RWPE1 (cell line): Measurements from ENCODE around the gene TMEM184A.

Source experiments
- CTCF ChIA-PET: fragments of 350-600 bp; sonication (Branson Sonifier 250); formaldehyde crosslinking; extraction: SDS; loops from one replicate; lab custom pipeline; 2021; lab: Yijun Ruan, JAX
- POLR2A ChIA-PET: fragments of 400-600 bp; formaldehyde crosslinking; extraction: SDS; loops from one replicate; lab custom pipeline; 2020; ENCODE audit warnings: antibody characterized with exemption; ENCODE audit not compliant: low non-redundant PET; lab: Yijun Ruan, JAX
- DNase-seq: peaks from one replicate; pipeline ENCODE4 v3.0.0; 2012; ENCODE audit warnings: low spot score
- H3K27ac ChIP-seq: fragments of 450-650 bp; 2 replicates; pipeline ENCODE4 v1.5.1; 2017
- TF ChIP-seq, protein P1 (sequence below): fragments of 450-650 bp; conservative IDR thresholded peaks from 2 replicates; pipeline ENCODE4 v1.5.1; 2017; ENCODE audit warnings: low read depth, mild to moderate bottlenecking

Gene TMEM184A

DNA sequence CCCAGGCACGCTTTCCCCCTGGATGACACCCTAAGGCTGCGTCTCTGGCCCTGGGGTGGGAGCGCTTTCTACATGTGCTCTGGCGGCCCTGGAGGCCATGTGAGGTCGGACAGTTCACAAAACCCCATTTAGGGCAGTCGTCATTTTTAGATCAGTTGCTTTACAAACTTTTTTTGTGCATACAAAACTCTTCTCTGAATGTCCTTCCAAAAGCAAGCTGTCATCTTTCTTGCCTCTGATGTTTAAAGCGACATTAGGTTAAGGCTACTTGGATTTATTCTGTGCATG, 19.6 kb downstream of the TMEM184A start:
- no peak for DNase-seq
- POLR2A ChIA-PET, result no interaction called here
- CTCF ChIA-PET, result interaction anchor here (0.6 to 2.1 kb wide), 3 partner anchors 12 to 32 kb away, joined by 3 to 11 read pairs (median 4); partner anchors contain the start of genes INTS1 and TMEM184A
- H3K27ac ChIP-seq, result peak overlapping the region; percentile 99
- TF ChIP-seq, protein P1, sequence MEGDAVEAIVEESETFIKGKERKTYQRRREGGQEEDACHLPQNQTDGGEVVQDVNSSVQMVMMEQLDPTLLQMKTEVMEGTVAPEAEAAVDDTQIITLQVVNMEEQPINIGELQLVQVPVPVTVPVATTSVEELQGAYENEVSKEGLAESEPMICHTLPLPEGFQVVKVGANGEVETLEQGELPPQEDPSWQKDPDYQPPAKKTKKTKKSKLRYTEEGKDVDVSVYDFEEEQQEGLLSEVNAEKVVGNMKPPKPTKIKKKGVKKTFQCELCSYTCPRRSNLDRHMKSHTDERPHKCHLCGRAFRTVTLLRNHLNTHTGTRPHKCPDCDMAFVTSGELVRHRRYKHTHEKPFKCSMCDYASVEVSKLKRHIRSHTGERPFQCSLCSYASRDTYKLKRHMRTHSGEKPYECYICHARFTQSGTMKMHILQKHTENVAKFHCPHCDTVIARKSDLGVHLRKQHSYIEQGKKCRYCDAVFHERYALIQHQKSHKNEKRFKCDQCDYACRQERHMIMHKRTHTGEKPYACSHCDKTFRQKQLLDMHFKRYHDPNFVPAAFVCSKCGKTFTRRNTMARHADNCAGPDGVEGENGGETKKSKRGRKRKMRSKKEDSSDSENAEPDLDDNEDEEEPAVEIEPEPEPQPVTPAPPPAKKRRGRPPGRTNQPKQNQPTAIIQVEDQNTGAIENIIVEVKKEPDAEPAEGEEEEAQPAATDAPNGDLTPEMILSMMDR, result no peak

DNA sequence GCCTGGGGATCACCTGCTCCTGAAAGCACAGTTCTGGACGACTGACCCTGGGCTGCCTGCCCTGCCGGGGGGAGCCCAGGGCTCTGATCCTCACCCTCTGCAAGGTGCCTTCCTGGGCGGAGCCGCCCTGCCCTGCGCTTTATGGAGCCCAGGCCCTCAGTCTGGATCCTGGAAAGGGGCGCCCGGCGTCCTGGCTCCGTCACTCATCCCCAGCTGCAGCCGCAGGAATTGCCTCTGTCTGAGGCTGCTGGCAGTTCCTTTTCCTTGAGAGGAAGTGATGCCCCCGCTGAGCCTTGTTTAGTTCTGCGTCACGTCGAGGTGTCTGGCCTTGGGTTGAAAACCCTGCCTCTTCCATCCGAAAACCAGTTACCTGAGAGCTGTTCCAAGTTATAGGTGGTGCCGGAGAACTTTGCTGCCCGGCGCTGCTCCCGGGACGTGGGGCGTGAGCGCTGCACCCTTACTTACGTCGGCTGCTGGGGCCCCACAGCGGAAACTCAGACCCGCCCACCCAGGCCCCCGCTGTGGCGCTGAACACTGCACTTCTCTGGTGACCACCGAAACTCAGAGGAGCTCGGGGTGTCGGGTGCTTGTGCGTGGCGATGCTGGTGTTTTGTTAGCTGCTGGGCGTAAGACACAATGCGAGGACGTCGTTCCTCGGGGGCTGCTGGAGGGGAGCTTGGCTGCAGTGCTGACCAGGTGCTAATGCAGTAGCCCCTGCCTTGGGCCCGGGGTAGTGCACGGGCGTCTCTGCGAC, 20.1 kb downstream of the TMEM184A start:
- peak overlapping the region; percentile 99 for H3K27ac ChIP-seq
- ChIA-PET POLR2A (no interaction called here), CTCF (interaction anchor here (0.6 kb wide), 1 partner anchor 31 kb away, joined by 4 read pairs; the partner anchor contains the start of gene INTS1)
- no peak for DNase-seq
- TF ChIP-seq, protein P1, result no peak

DNA sequence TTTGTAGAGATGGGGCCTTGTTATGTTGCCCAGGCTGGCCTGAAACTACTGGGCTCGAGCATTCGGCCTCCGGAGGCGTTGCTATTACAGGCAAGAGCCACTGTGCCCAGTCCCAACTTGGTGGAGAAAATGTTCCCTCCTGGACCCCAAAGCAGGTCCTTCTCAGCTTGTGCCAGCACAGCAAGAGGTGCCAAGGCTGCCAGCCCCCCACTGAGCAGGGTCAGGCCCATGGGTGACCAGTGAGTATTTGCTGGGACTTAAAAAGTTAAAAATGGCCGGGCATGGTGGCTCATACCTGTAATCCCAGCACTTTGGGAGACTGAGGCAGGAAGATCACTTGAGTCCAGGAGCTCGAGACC, 20.9 kb downstream of the TMEM184A start:
- no peak for DNase-seq
- POLR2A ChIA-PET, result no interaction called here
- H3K27ac ChIP-seq, result peak overlapping the region; percentile 99
- CTCF ChIA-PET, result interaction anchor here (1.4 kb wide), 1 partner anchor 21 kb away, joined by 5 read pairs; the partner anchor contains the start of gene TMEM184A
- TF ChIP-seq, protein P1, result no peak

DNA sequence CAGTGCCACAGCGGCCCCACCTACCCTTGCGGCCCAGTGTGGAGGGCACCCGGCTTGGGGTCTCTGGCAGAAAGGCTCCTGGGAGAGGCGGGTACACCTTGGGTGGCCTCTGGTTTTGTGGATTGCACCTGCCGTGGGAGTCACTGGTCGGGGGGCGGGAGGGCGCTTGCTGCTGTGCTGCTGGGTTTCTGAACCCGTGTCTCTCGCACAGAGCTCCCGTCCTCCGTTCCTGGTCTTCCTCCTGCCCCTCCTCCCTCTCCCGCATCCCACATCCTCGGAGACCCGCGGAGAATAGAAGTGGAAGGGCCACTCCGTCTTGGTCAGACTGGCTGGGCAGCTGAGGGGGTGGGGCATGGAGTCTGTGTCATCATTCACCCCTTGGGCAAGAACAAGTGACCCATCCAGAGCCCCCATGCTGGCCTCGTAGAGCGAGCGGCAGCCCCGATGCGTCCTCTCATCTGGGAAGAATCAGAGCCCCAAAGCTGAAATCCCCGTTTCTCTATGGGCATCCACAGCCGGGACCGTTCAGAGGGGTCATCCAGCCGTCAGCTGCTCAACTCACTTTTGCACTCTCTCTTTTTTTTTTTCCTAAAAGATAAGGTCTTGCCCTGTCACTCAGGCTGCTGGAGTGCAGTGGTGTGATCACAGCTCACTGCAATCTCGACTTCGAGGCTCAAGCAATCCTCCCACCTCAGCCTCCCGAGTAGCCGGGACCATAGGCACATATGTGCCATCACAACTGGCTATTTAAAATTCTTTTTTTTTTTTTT, 21.5 kb downstream of the TMEM184A start:
- POLR2A ChIA-PET, result interaction anchor here (0.6 kb wide), 1 partner anchor 31 kb away, joined by 3 read pairs; no protein-coding TSS in a partner anchor
- DNase-seq, result no peak
- H3K27ac ChIP-seq, result peak overlapping the region; percentile 99
- CTCF ChIA-PET, result interaction anchor here (1.4 kb wide), 1 partner anchor 21 kb away, joined by 5 read pairs; the partner anchor contains the start of gene TMEM184A
- TF ChIP-seq, protein P1, result no peak

DNA sequence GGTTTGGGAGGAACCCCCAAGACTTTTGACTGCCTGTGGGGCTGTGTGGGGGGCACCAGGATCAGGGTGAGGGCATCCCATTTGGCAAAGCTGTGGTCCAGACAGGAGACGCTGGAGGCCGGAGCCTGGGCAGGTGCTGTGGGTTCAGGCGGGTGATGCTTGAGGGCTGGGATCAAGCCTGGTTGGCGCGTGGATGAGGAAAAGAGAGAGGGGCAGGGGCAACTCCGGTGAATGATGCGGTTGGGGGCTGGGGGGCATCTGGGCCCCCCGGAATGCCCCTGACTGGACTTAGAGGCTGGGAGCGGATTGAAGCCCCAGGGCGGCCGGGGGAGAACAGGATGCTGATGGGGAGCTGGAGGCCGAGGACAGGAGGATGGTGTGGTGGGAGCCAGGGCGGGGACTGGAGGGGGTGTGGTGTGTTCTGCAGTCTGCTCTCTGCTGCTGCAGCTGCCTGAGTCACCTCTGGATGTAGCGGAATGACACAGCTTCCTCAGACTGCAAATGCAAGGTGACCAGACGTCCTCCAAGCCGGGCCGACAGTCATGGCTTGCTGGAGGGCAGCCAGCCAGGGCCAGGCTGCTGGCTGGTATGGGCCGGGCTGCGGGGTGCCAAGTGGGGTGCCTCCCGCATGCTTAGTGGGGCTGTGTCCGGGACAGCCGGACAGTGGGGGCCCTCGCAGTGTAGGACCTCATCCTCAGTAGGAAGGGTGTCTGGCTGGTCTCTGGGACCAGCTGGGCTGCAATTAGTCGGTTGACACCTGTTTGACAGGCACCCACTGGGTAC, 22.3 kb downstream of the TMEM184A start:
- TF ChIP-seq, protein P1, result no peak
- DNase-seq, result peak; percentile 74
- POLR2A ChIA-PET, result interaction anchor here (0.5 to 1.1 kb wide), 4 partner anchors 22 to 701 kb away, joined by 3 to 5 read pairs (median 4); partner anchors contain the start of gene TMEM184A
- peak overlapping the region; percentile 99 for H3K27ac ChIP-seq
- CTCF ChIA-PET, result interaction anchor here (0.7 to 1.4 kb wide), 4 partner anchors 22 to 102 kb away, joined by 3 to 6 read pairs (median 4); partner anchors contain the start of gene TMEM184A
